LNCaP clone FGC (cell line): ENCODE data around the gene VWA7.

Source experiments
- DNase-seq: peaks from one replicate; pipeline ENCODE4 v3.0.0-alpha.2; 2011; ENCODE audit warnings: low read depth
- H3K4me3 ChIP-seq: 2 replicates; pipeline ENCODE4 v1.5.1; 2011; ENCODE audit warnings: mild to moderate bottlenecking, low read depth, low read length, control low read depth
- TF ChIP-seq, protein P1 (sequence below): IDR thresholded peaks from 2 replicates; pipeline ENCODE4 v1.5.1; 2012; ENCODE audit warnings: mild to moderate bottlenecking; ENCODE audit not compliant: control insufficient read depth, insufficient read depth; ENCODE audit errors: extremely low read depth

The VWA7 gene

DNA sequence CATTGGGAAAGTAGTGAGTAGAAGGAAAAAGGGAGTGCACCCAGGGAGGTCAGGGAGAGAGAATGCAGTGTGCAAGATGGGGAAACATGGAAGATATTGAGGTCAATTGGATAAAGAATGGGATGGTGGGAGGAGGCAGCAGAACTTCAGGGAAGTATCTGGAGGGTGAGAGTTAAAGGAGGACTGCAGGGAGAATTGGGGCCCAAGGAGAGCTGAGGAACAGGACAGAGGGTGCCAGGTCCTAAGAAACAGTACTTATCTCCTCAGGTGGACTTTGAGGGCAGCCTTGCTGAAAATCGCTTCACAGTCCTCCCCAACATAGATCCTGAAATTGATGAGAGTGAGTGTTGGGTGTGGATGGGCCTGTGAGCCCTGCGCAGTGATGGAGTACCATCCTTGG is 18.8 kb downstream of the VWA7 start:
- H3K4me3 ChIP-seq = no peak overlapping the region
- DNase-seq = no peak
- TF ChIP-seq, protein P1, sequence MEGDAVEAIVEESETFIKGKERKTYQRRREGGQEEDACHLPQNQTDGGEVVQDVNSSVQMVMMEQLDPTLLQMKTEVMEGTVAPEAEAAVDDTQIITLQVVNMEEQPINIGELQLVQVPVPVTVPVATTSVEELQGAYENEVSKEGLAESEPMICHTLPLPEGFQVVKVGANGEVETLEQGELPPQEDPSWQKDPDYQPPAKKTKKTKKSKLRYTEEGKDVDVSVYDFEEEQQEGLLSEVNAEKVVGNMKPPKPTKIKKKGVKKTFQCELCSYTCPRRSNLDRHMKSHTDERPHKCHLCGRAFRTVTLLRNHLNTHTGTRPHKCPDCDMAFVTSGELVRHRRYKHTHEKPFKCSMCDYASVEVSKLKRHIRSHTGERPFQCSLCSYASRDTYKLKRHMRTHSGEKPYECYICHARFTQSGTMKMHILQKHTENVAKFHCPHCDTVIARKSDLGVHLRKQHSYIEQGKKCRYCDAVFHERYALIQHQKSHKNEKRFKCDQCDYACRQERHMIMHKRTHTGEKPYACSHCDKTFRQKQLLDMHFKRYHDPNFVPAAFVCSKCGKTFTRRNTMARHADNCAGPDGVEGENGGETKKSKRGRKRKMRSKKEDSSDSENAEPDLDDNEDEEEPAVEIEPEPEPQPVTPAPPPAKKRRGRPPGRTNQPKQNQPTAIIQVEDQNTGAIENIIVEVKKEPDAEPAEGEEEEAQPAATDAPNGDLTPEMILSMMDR = no peak

DNA sequence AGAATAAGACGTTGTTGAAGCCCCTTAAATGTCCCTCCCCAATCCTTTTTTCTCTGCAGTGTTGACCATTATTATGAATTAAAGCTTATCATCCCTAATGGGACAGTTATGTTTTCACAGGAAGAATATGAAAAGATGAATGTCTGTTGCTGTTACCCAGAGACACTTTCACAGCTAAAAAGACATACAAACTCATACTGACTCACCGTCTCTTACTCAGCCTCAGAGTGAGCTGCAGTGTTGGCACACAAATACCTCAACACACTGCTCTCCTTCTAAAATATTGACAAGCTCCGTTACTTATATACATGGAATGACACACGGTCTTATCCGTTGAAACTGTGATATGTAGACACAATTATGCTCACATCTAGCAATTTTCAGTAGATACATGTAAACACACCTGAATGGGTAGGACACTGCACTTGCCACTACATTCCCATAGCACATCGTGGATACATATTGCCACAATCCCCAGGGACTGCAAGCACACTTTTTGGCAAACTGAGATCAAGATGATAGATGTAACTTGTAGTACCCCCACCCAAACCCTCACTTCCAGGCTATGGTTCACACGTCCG is 24.3 kb downstream of the VWA7 start:
- no peak for DNase-seq
- TF ChIP-seq, protein P1 = no peak
- no peak overlapping the region for H3K4me3 ChIP-seq

DNA sequence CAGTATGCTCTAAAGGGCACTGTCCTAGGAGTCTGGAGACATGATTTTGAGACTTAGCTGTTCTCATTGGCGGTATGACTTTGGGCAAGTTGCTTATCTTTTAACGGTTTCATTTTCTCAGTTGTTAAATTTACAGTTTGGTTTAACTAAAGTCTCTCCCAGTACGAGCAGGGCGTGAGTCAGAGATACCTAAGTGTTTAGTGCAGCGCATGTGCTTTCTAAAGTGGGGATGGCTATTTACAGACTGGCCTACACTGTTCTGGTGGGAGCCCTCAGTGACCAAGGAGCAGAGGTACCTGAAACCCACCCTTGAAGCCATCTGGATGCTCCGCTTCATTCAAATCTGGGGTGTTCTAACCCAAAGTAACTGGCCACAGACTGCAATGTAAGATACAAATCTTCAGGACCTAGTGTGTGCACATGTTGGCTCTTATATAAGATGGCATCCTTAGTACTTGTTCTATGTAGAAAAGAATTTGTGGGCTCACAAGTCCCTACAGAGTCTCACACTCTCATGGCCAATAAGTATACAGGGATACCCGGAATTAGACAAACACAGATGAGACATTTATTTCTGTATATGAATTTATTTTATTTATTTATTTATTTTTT is 26.6 kb downstream of the VWA7 start:
- TF ChIP-seq, protein P1 = no peak
- no peak for DNase-seq
- no peak overlapping the region for H3K4me3 ChIP-seq

DNA sequence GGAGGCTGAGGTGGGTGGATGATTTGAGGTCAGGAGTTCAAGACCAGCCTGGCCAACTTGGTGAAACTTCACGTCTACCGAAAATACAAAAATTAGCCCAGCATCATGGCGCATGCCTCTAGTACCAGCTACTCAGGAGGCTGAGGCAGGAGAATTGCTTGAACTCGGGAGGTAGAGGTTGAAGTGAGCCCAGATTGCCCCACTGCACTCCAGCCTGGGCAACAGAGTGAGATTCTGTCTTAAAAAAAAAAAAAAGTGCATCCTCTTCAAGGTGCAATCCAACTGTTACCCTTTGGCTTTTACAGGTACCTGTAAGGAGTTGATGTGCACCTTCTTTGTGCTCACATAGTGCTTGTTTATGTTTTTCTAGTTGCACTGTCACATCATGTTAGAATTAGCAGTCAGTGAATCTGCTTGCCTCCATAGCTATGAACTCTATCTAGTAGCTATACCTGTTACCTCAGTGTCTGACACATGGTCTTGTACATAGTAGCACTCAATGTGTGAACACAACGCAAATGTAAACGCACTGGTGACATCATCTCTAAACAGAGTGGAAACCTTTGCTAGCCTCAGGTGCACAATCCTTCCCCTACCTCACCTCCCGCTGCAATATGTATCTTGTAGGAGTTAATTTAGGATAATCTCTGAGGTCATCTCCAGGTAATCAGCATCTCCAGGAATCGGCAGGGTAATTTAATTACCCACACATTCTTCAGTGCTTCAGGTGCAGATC is 27.7 kb downstream of the VWA7 start:
- DNase-seq = no peak
- H3K4me3 ChIP-seq = no peak overlapping the region
- TF ChIP-seq, protein P1 = no peak

DNA sequence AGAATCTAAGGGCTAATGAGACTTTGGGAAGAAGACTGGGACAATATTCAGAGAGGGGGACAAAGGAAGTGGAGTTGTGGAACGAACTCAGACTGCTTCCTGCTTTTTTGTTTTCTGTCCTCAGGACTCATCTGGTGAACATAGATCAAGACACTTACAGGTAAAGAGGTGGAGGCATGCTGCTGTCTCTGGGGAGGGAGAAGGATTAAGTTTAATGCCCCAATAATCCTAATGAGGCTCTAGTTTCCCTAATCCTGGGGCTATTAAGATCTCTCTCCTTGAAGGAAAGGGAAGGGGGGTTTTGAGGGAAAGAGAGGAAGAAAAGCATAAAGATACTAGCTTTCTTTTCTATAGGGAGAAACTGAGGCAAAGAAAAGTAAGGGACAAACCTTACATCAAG is 32.7 kb downstream of the VWA7 start:
- TF ChIP-seq, protein P1 = no peak
- no peak overlapping the region for H3K4me3 ChIP-seq
- no peak for DNase-seq

DNA sequence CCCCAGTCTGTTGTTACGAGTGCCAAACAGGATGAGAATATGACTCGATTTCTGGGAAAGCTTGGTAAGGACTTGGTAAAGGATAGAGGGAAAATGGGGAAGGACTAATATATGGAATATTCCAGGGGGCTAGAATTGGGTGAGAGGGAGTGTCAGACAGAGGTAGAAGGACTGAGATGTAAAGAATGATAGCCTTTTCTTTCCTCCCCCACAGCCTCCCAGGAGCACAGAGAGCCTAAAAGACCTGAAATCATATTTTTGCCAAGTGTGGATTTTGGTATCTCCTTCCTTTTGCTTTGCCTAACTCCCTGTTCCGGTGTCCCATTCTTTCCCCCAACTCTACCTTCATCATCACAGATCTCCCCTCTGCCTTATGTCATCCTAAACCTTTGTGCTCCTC is 34.2 kb downstream of the VWA7 start:
- H3K4me3 ChIP-seq = no peak overlapping the region
- DNase-seq = no peak
- TF ChIP-seq, protein P1 = no peak

DNA sequence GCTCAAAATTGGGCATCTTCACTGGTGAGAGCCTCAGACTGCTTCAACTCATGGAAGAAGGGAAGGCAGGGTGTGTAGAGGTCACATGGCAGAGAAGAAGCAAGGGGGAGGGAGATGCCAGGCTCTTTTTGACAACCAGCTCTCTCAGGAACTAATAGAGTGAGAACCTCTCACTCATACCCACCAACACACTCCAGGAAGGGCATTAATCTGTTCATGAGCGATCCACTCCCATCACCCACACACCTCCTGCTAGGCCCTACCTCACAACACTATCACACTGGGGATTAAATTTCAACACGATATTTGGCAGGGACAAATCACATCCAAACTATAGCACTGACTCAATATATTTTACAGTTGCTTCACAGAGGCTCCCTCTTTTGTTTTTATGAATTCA is 35.3 kb downstream of the VWA7 start:
- TF ChIP-seq, protein P1 = no peak
- no peak overlapping the region for H3K4me3 ChIP-seq
- no peak for DNase-seq
